Measurements from ENCODE around the gene CTNNBL1.

DNA sequence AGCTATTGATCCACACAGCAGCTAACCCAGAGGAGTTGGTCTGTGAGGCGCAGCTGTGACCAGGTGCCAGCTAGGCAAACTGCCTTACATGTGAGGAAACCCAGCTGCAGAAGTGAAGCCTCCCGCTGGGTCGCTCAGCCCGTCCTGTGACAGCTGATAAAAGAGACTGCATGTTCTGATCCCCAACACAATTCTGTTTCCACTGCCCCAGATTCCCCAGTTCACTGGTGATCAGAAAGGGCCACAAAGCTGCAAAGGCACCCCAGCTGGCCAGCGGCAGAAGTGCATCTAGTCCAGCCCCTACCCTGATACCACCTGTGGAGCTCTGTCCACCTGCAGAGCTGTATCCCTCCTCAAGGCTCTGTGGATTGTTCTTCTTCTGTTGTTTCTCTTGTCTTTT, 64.5 kb downstream of the CTNNBL1 start:
- TF ChIP-seq, protein P1, sequence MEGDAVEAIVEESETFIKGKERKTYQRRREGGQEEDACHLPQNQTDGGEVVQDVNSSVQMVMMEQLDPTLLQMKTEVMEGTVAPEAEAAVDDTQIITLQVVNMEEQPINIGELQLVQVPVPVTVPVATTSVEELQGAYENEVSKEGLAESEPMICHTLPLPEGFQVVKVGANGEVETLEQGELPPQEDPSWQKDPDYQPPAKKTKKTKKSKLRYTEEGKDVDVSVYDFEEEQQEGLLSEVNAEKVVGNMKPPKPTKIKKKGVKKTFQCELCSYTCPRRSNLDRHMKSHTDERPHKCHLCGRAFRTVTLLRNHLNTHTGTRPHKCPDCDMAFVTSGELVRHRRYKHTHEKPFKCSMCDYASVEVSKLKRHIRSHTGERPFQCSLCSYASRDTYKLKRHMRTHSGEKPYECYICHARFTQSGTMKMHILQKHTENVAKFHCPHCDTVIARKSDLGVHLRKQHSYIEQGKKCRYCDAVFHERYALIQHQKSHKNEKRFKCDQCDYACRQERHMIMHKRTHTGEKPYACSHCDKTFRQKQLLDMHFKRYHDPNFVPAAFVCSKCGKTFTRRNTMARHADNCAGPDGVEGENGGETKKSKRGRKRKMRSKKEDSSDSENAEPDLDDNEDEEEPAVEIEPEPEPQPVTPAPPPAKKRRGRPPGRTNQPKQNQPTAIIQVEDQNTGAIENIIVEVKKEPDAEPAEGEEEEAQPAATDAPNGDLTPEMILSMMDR (IDR thresholded peaks at IDR 0.05): no peak
- TF ChIP-seq ZFX (IDR thresholded peaks at IDR 0.05; ENCODE audit: borderline replicate concordance): no peak
